IPS DF 4.7 (cell line): ENCODE data around the gene RIMBP2.

Source experiments
- DNase-seq: peaks from one replicate; pipeline ENCODE4 v3.0.0-alpha.2; 2013; ENCODE audit warnings: low spot score; ENCODE audit errors: extremely low read depth

Gene RIMBP2

DNA sequence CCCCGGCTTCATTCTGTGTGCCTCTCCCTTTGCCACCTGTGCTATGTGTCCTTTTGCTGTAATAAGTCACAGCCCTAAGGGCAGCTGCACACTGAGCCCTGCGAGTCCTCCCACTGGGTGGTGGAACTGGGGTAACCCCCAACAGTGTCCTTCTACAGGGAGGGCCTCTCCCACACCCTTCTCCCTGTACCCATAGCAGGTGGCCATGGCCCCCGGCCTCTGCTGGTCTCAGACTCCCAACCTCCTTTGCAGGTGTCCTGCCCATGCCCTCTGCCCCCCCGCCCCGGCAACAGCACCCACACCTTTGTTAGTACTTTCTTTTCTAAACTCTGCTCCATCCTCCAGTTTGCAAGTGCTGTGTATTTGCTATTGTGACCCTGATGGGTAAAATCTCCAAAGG, 206.6 kb downstream of the RIMBP2 start:
- no peak for DNase-seq

- DNase-seq: no peak
Measured at GRCh38 chr12:130508847-130509246, 207.3 kb downstream of the RIMBP2 start.

- DNase-seq: no peak
Measured at GRCh38 chr12:130508318-130508717, 207.8 kb downstream of the RIMBP2 start.

- DNase-seq: no peak
Measured at GRCh38 chr12:130506844-130507243, 209.3 kb downstream of the RIMBP2 start.

GRCh38 chr12:130504840-130505175, 211.3 kb downstream of the RIMBP2 start:
- DNase-seq: no peak

- DNase-seq: no peak
Measured at GRCh38 chr12:130504110-130504839, 211.8 kb downstream of the RIMBP2 start.

DNA sequence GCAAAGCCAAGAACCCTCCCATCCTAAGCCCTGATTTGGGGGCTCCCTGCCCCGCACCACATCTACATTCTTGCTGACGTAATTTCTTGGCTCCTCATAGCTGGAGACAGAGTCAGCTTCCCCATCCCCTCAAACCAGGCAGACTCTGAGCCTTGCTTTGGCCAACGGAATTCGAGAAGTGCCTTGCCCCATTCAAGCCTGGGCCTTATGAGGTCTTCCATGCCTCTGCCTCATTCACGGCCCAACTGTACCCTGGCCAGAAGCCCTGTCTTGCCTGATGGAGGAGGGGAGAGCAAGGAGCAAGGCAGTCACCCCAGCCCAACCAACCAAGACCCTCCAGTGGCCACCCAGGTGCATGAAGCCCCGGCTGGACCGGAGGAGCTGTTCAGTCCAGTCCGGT, 214.3 kb downstream of the RIMBP2 start:
- DNase-seq: no peak

DNA sequence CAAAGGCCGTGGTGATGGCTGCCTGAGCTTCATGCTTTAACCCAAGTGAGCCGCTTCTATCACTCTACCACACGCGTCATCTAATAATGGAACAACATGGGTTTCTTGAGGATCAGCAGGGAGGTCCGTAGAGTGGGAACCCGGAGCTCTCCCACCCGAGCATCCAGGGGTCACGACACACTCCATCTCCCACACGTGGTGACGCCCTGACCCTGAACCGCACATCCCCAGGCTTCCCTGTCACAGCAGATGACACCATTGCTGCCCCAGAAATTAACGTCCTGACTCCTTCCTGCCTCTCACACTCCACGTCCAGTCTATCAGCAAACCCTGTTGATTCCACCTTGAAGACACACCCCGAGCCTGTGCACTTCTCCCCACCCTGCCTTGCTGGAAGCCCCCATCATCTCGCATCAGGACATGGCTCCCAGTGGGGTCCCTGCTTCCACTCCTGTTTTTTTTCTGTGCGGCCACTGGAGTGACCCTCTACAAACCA, 215.2 kb downstream of the RIMBP2 start:
- no peak for DNase-seq

- DNase-seq: no peak
Measured at GRCh38 chr12:130499474-130499873, 216.6 kb downstream of the RIMBP2 start.

DNA sequence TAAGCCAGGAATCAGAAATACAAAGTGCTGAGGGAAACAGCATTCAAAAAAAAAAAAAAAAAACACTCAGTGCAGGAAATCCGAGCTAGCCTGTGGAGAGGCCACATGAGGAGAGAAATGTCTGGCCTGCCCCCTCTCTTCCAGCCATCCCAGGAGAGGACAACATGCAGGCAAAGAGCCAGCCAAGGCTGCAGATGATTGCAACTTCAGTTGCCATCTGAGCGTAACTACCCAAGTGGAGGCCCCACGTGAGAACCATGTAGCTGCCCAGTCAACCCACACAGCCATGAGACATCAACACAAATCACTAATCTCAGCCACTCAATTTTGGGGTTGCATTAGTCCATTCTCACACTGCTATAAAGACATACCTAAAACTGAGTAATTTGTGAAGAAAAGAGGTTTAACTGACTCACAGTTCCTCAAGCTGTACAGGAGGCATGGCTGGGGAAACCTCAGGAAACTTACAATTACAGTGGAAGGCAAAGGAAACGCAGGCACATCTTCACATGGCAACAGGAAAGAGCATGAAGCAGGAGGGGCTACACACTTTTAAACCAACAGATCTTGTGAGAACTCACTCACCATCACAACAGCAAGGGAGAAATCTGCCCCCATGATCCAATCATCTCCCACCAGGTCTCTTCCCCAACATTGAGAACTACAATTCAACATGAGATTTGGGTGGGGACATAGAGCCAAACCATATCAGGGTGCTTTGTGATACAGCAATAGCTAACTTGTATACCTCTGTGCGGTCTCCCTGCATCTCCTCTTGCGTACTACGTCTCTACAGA, 217.3 kb downstream of the RIMBP2 start:
- no peak for DNase-seq

- no peak for DNase-seq
Measured at GRCh38 chr12:130497991-130498390, 218.1 kb downstream of the RIMBP2 start.

GRCh38 chr12:130497321-130497720, 218.8 kb downstream of the RIMBP2 start:
- DNase-seq: no peak

- DNase-seq: no peak
Measured at GRCh38 chr12:130496516-130497120, 219.5 kb downstream of the RIMBP2 start.

GRCh38 chr12:130495156-130495555, 220.9 kb downstream of the RIMBP2 start:
- no peak for DNase-seq

DNA sequence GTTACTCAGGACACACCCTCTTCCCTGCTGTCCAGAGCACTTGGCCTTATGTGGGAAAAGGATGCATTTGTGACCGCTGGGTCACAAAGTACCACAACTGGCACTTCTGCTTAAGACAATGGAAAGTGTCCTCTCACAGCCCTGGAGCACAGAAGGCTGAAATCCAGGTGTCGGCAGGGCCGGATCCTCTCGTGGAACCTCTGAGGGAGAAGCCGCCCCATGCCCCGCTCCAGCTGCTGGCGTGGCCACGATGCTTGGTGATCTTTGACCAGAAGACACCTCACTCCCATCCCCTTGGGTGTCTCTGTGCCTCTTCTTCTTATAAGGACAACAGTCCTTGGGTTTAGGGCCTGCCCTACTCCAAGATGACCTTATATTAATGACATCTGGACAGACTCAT, 221.4 kb downstream of the RIMBP2 start:
- DNase-seq: no peak

- DNase-seq: no peak
Measured at GRCh38 chr12:130493951-130494350, 222.1 kb downstream of the RIMBP2 start.

DNA sequence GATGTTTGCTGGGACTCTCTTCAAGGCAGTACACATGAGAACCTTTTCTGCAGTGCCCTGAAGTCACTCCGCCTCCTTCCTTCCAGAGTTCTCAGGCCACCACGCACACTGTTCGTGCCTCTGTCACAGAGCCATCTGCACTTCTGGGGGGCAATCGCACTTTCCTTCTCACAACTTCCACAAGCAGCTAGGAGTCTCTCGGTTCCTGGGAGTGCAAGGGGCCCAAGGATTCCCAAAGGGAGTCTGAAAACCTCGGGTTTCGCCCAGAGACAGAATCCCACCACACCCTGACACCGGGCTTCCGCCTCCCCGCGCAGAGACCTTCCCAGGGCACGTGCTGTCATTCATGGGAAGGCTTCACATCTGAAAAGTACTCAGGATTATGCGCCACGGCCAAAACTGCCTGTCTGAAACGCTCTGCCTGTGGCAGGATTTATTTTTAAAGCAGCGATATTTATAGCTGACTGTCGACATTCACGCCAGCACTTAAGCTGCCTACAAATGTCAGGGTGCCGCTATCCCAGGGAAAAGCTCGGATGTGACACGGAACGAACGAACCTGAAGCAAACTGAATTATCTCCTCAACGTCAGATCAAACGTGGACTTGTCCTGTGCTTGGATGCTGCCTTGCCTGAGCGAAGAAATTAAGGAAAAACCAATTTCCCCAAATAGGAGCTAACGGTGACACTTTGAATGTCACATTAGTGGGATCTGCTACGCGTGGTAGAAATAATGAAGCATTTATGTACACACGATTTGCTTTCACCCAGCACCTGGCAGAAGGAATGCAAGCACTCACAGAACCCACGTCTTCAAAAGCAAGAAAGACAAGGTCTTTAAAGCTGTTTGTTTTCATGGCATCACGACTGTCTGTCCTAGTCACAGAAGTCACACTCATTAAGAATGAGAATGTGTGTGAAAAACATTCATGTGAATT, 224.4 kb downstream of the RIMBP2 start:
- no peak for DNase-seq

DNA sequence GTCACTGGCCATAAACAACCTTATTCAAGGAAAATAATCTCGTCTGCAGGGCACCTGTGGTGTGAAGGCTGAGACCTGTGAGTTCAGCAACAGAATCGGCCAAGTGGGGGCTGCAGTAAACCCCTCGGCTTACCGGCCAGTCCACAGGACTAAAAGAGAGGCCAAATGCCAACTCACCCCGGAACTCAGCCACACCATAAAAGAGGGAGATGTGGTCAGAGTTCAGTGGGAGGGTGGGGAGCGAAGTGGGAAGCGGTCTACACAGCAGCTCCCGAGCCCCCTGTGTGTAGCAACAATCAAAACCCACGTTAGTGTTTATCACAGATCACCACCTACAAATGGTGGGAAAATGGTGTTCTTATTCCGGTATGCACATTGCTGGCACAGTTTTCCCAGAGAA, 225.4 kb downstream of the RIMBP2 start:
- DNase-seq: no peak

GRCh38 chr12:130489293-130489692, 226.8 kb downstream of the RIMBP2 start:
- DNase-seq: no peak

GRCh38 chr12:130488358-130488710, 227.8 kb downstream of the RIMBP2 start:
- no peak for DNase-seq

- DNase-seq: no peak
Measured at GRCh38 chr12:130487636-130488357, 228.3 kb downstream of the RIMBP2 start.
